ENCODE measurements around the gene ALKBH3.

The ALKBH3 gene

DNA sequence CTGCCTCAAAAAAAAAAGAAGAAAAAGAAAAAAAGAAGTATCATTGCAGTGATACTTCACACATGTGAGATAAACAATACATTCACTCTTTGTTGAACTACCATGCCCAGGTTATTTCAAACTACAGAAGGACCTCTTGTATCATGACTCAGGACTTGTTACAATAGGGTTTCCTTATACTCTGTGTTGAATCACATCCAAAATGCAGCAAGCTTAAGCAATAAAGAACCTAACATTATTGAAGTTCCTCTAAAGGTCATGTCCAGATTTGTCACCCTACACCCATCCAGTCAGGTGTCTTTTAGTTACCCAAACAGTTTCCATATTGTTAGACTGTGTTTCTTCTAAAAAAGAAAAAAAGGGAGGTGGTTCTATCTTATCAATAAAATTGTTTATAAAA is 26.9 kb upstream of the ALKBH3 start:
- Histone ChIP-seq H3K4me1 (ENCODE audit: control insufficient read depth in 2 of 2, insufficient read depth in 2 of 2, low read length in 2 of 2) (no peaks in the 10 kb centered on the region), H3K9ac (ENCODE audit: low read depth in 1 of 2, low read length in 2 of 2) (no peak overlapping the region), H3K9me3 (ENCODE audit: control insufficient read depth in 2 of 2, low read length in 2 of 2) (no peaks in the 10 kb centered on the region), H3K27me3 (ENCODE audit: control insufficient read depth in 2 of 2, insufficient read depth in 2 of 2, low read length in 2 of 2) (no peaks in the 10 kb centered on the region), H3K36me3 (ENCODE audit: control insufficient read depth in 2 of 2, insufficient read depth in 2 of 2, low read length in 2 of 2) (peaks cover 5 to 10% of the 10 kb centered on the region in 2 donors), H3K27ac (ENCODE audit: low read depth in 2 of 2, low read length in 2 of 2) (no peak overlapping the region), H3K4me3 (ENCODE audit: low read length in 2 of 2) (no peak overlapping the region)

- no peak overlapping the region for H3K4me3 ChIP-seq (ENCODE audit: low read length in 2 of 2)
These were observed 23.6 kb upstream of the ALKBH3 start for GRCh38 chr11:43856993-43857392.

DNA sequence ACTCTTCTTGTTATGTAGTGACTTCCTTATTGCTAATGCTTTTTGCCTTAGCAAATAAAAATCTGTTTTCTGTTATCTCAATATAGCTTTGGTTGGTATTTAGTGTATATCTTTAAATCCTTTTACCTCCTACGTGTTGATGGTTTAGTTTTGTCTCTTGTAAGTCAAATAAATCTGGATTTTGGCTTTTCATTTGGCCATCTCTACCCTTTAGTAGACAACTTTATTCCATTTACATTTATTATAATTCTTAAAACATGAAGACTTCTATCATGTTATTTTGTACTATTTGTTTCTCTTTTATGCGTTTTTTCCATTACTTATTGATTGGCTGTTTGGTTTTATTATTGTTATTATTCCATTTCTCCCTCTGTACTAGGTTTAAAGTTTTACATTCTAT is 19.5 kb upstream of the ALKBH3 start:
- Histone ChIP-seq H3K36me3 (ENCODE audit: control insufficient read depth in 2 of 2, insufficient read depth in 2 of 2, low read length in 2 of 2) (peaks cover 0 to under 1% of the 10 kb centered on the region in 2 donors), H3K4me3 (ENCODE audit: low read length in 2 of 2) (no peak overlapping the region), H3K4me1 (ENCODE audit: control insufficient read depth in 2 of 2, insufficient read depth in 2 of 2, low read length in 2 of 2) (no peaks in the 10 kb centered on the region), H3K27ac (ENCODE audit: low read depth in 2 of 2, low read length in 2 of 2) (no peak overlapping the region), H3K9me3 (ENCODE audit: control insufficient read depth in 2 of 2, low read length in 2 of 2) (no peaks in the 10 kb centered on the region), H3K27me3 (ENCODE audit: control insufficient read depth in 2 of 2, insufficient read depth in 2 of 2, low read length in 2 of 2) (no peaks in the 10 kb centered on the region), H3K9ac (ENCODE audit: low read depth in 1 of 2, low read length in 2 of 2) (no peak overlapping the region)

More at GRCh38 chr11:43856993-43857392, 23.6 kb upstream of the ALKBH3 start:
- H3K27me3 ChIP-seq (ENCODE audit: control insufficient read depth in 2 of 2, insufficient read depth in 2 of 2, low read length in 2 of 2), result no peaks in the 10 kb centered on the region
- no peak overlapping the region for H3K27ac ChIP-seq (ENCODE audit: low read depth in 2 of 2, low read length in 2 of 2)
- no peak overlapping the region for H3K9ac ChIP-seq (ENCODE audit: low read depth in 1 of 2, low read length in 2 of 2)
- peaks cover 5 to 10% of the 10 kb centered on the region in 2 donors for H3K36me3 ChIP-seq (ENCODE audit: control insufficient read depth in 2 of 2, insufficient read depth in 2 of 2, low read length in 2 of 2)
- H3K4me1 ChIP-seq (ENCODE audit: control insufficient read depth in 2 of 2, insufficient read depth in 2 of 2, low read length in 2 of 2), result no peaks in the 10 kb centered on the region
- H3K9me3 ChIP-seq (ENCODE audit: control insufficient read depth in 2 of 2, low read length in 2 of 2), result no peaks in the 10 kb centered on the region

- Histone ChIP-seq H3K9me3 (ENCODE audit: control insufficient read depth in 2 of 2, low read length in 2 of 2) (no peaks in the 10 kb centered on the region), H3K36me3 (ENCODE audit: control insufficient read depth in 2 of 2, insufficient read depth in 2 of 2, low read length in 2 of 2) (no peaks in the 10 kb centered on the region), H3K4me1 (ENCODE audit: control insufficient read depth in 2 of 2, insufficient read depth in 2 of 2, low read length in 2 of 2) (no peaks in the 10 kb centered on the region), H3K9ac (ENCODE audit: low read depth in 1 of 2, low read length in 2 of 2) (no peak overlapping the region), H3K4me3 (ENCODE audit: low read length in 2 of 2) (no peak overlapping the region), H3K27me3 (ENCODE audit: control insufficient read depth in 2 of 2, insufficient read depth in 2 of 2, low read length in 2 of 2) (peaks cover 3 to 12% of the 10 kb centered on the region in 2 donors), H3K27ac (ENCODE audit: low read depth in 2 of 2, low read length in 2 of 2) (no peak overlapping the region)
These were observed 14.1 kb upstream of the ALKBH3 start for GRCh38 chr11:43866520-43866919.

GRCh38 chr11:43866969-43867368 is 13.7 kb upstream of the ALKBH3 start:
- no peaks in the 10 kb centered on the region for H3K9me3 ChIP-seq (ENCODE audit: control insufficient read depth in 2 of 2, low read length in 2 of 2)
- H3K27me3 ChIP-seq (ENCODE audit: control insufficient read depth in 2 of 2, insufficient read depth in 2 of 2, low read length in 2 of 2), result peaks cover 3 to 14% of the 10 kb centered on the region in 2 donors
- no peaks in the 10 kb centered on the region for H3K4me1 ChIP-seq (ENCODE audit: control insufficient read depth in 2 of 2, insufficient read depth in 2 of 2, low read length in 2 of 2)
- no peak overlapping the region for H3K4me3 ChIP-seq (ENCODE audit: low read length in 2 of 2)
- H3K9ac ChIP-seq (ENCODE audit: low read depth in 1 of 2, low read length in 2 of 2), result no peak overlapping the region
- H3K36me3 ChIP-seq (ENCODE audit: control insufficient read depth in 2 of 2, insufficient read depth in 2 of 2, low read length in 2 of 2), result no peaks in the 10 kb centered on the region
- no peak overlapping the region for H3K27ac ChIP-seq (ENCODE audit: low read depth in 2 of 2, low read length in 2 of 2)

- peaks cover 5 to 15% of the 10 kb centered on the region in 2 donors for H3K27me3 ChIP-seq (ENCODE audit: control insufficient read depth in 2 of 2, insufficient read depth in 2 of 2, low read length in 2 of 2)
- no peak overlapping the region for H3K27ac ChIP-seq (ENCODE audit: low read depth in 2 of 2, low read length in 2 of 2)
- H3K9ac ChIP-seq (ENCODE audit: low read depth in 1 of 2, low read length in 2 of 2), result no peak overlapping the region
- no peak overlapping the region for H3K4me3 ChIP-seq (ENCODE audit: low read length in 2 of 2)
- no peaks in the 10 kb centered on the region for H3K9me3 ChIP-seq (ENCODE audit: control insufficient read depth in 2 of 2, low read length in 2 of 2)
- H3K36me3 ChIP-seq (ENCODE audit: control insufficient read depth in 2 of 2, insufficient read depth in 2 of 2, low read length in 2 of 2), result no peaks in the 10 kb centered on the region
- H3K4me1 ChIP-seq (ENCODE audit: control insufficient read depth in 2 of 2, insufficient read depth in 2 of 2, low read length in 2 of 2), result no peaks in the 10 kb centered on the region
These were observed 11.6 kb upstream of the ALKBH3 start for GRCh38 chr11:43868852-43869567.

DNA sequence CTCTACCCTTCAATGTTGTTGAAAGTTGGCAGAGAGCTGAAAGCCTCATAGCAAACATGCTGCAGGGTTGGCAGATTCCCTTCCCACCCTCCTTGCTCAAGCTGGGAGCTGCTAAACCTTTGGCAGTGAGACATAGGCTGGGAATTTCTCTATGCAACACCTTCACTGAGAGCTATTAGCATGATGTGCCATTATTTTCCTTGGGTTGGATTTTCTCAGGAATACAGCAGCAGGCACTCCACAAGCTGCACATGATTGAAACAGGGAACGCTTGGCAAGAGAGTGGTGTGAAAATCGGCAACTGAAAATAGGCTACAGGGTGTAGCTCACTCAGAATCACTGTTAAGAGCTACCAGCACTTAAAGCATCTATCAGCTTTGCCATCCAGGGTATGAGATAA is 9.6 kb upstream of the ALKBH3 start:
- Histone ChIP-seq H3K4me1 (ENCODE audit: control insufficient read depth in 2 of 2, insufficient read depth in 2 of 2, low read length in 2 of 2) (no peaks in the 10 kb centered on the region), H3K27me3 (ENCODE audit: control insufficient read depth in 2 of 2, insufficient read depth in 2 of 2, low read length in 2 of 2) (peaks cover 9 to 15% of the 10 kb centered on the region in 2 donors), H3K27ac (ENCODE audit: low read depth in 2 of 2, low read length in 2 of 2) (no peak overlapping the region), H3K9me3 (ENCODE audit: control insufficient read depth in 2 of 2, low read length in 2 of 2) (no peaks in the 10 kb centered on the region), H3K36me3 (ENCODE audit: control insufficient read depth in 2 of 2, insufficient read depth in 2 of 2, low read length in 2 of 2) (no peaks in the 10 kb centered on the region), H3K9ac (ENCODE audit: low read depth in 1 of 2, low read length in 2 of 2) (no peak overlapping the region), H3K4me3 (ENCODE audit: low read length in 2 of 2) (no peak overlapping the region)

DNA sequence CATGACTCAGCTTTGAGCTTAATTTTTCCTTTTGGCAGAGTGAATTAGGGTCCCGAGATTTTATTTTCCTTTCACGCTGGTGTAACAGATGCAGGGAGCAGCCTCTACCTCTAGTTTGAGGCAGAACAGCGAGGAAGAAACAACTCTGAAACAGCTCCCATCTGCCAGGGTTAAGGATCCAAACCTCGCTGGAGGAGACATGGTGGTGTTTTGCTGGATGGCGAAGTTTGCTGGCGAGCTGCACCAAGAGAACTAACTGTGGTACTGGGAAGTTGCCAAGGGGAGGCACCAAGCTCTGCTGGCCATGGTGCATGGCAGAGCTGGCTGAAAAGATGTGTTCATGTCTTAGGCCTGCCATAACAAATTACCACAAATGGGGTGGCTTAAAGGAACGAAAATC is 7.6 kb upstream of the ALKBH3 start:
- no peaks in the 10 kb centered on the region for H3K36me3 ChIP-seq (ENCODE audit: control insufficient read depth in 2 of 2, insufficient read depth in 2 of 2, low read length in 2 of 2)
- H3K4me1 ChIP-seq (ENCODE audit: control insufficient read depth in 2 of 2, insufficient read depth in 2 of 2, low read length in 2 of 2), result no peaks in the 10 kb centered on the region
- no peaks in the 10 kb centered on the region for H3K9me3 ChIP-seq (ENCODE audit: control insufficient read depth in 2 of 2, low read length in 2 of 2)
- no peak overlapping the region for H3K27ac ChIP-seq (ENCODE audit: low read depth in 2 of 2, low read length in 2 of 2)
- no peak overlapping the region for H3K9ac ChIP-seq (ENCODE audit: low read depth in 1 of 2, low read length in 2 of 2)
- H3K4me3 ChIP-seq (ENCODE audit: low read length in 2 of 2), result no peak overlapping the region
- peaks cover 11 to 20% of the 10 kb centered on the region in 2 donors for H3K27me3 ChIP-seq (ENCODE audit: control insufficient read depth in 2 of 2, insufficient read depth in 2 of 2, low read length in 2 of 2)

DNA sequence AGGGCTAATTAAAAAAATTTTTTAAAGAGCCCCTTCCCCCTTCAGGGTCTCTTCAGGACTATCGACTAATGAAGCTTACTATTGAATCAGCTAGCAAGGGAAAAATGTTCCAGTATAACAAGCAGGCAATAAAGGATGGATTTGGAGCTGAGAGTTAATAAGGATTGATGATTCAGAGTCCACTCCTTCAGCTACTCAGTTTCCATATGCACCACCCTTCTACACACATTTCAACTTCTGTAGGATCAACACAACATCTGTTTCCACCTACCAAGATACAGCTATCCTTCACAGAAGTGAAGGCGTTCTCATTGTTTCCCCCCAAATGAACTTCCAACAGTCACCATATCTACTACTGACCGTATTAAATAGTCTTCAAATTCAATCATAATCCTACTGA is 6.6 kb upstream of the ALKBH3 start:
- no peak overlapping the region for H3K9ac ChIP-seq (ENCODE audit: low read depth in 1 of 2, low read length in 2 of 2)
- H3K36me3 ChIP-seq (ENCODE audit: control insufficient read depth in 2 of 2, insufficient read depth in 2 of 2, low read length in 2 of 2), result no peaks in the 10 kb centered on the region
- H3K4me1 ChIP-seq (ENCODE audit: control insufficient read depth in 2 of 2, insufficient read depth in 2 of 2, low read length in 2 of 2), result no peaks in the 10 kb centered on the region
- peaks cover 15 to 22% of the 10 kb centered on the region in 2 donors for H3K27me3 ChIP-seq (ENCODE audit: control insufficient read depth in 2 of 2, insufficient read depth in 2 of 2, low read length in 2 of 2)
- H3K9me3 ChIP-seq (ENCODE audit: control insufficient read depth in 2 of 2, low read length in 2 of 2), result no peaks in the 10 kb centered on the region
- H3K4me3 ChIP-seq (ENCODE audit: low read length in 2 of 2), result no peak overlapping the region
- H3K27ac ChIP-seq (ENCODE audit: low read depth in 2 of 2, low read length in 2 of 2), result no peak overlapping the region

DNA sequence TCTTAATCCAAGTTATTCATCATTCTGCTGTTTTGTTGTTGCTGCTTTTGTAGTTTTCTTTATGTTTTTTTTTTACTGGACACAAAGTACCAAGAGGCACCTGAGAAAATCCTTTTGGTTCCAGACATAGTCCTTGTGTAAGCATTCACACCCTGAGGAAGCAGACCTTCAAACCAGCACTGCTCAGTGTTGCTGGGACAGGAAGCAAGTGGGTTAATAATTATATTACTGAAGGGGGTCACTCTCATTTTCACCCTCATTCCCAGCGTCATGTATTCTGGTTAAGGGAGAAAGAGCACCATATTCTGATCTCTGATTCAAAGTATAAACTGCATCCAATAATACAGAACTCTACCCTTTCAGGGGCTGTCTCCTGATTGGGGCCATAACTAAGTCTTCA is 5.9 kb upstream of the ALKBH3 start:
- Histone ChIP-seq H3K27ac (ENCODE audit: low read depth in 2 of 2, low read length in 2 of 2) (no peak overlapping the region), H3K9me3 (ENCODE audit: control insufficient read depth in 2 of 2, low read length in 2 of 2) (no peaks in the 10 kb centered on the region), H3K27me3 (ENCODE audit: control insufficient read depth in 2 of 2, insufficient read depth in 2 of 2, low read length in 2 of 2) (peaks cover 15 to 20% of the 10 kb centered on the region in 2 donors), H3K4me3 (ENCODE audit: low read length in 2 of 2) (no peak overlapping the region), H3K36me3 (ENCODE audit: control insufficient read depth in 2 of 2, insufficient read depth in 2 of 2, low read length in 2 of 2) (no peaks in the 10 kb centered on the region), H3K4me1 (ENCODE audit: control insufficient read depth in 2 of 2, insufficient read depth in 2 of 2, low read length in 2 of 2) (no peaks in the 10 kb centered on the region), H3K9ac (ENCODE audit: low read depth in 1 of 2, low read length in 2 of 2) (no peak overlapping the region)

Data from mucosa of rectum (tissue), 2 donors.